HFFc6 (cell line): ENCODE results near the gene GLIS1. TPM values are rescaled to one million over a fixed set of nuclear protein-coding genes. Genes with fewer than 3 reads are reported as not detected.

Source experiments
- DNase-seq: peaks from one replicate; pipeline ENCODE4 v3.0.0-alpha.2; 2018
- H3K27ac Mint-ChIP-seq: 2 replicates; pipeline ENCODE4 v1.8.0; 2020; ENCODE audit warnings: mild to moderate bottlenecking, mixed read lengths
- H3K27me3 Mint-ChIP-seq: 2 replicates; pipeline ENCODE4 v1.8.0; 2021; ENCODE audit warnings: mild to moderate bottlenecking, moderate library complexity, mixed read lengths; ENCODE audit not compliant: insufficient read depth
- H3K36me3 Mint-ChIP-seq: 2 replicates; pipeline ENCODE4 v1.8.0; 2021; ENCODE audit warnings: low read depth, mixed read lengths
- H3K4me1 Mint-ChIP-seq: 2 replicates; pipeline ENCODE4 v1.8.0; 2020; ENCODE audit warnings: low read depth, mixed read lengths
- H3K4me3 Mint-ChIP-seq: 2 replicates; pipeline ENCODE4 v1.8.0; 2020; ENCODE audit warnings: mild to moderate bottlenecking, moderate library complexity, mixed read lengths
- H3K9me3 Mint-ChIP-seq: 2 replicates; pipeline ENCODE4 v1.8.0; 2020; ENCODE audit warnings: mild to moderate bottlenecking, mixed read lengths
- CTCF ChIP-seq: fragments of 200-600 bp; sonication (generic); IDR thresholded peaks from 2 replicates; pipeline ENCODE4 v1.5.0; 2021; ENCODE audit warnings: antibody characterized with exemption, mild to moderate bottlenecking
- total RNA-seq, 6 experiments: library from RNA; stranded (reverse); fragmentation: NEBNext Ultra II Directional; extraction: Animal tissue kit (Norgen Biotek cat#: 25700); gene quantifications; 2 replicates in 1 of 6; 3 replicates in 5 of 6; pipeline ENCODE4 v1.2.3, GENCODE V29; 2021

Gene GLIS1
- total RNA-seq, 6 experiments from 2014 or later: 1.1 to 1.9 (median 1.2) TPM

- no peak for TF ChIP-seq CTCF
- no peak overlapping the region for H3K4me3 Mint-ChIP-seq
- H3K36me3 Mint-ChIP-seq: no peaks in the 10 kb centered on the region
- H3K27ac Mint-ChIP-seq: no peak overlapping the region
- H3K4me1 Mint-ChIP-seq: no peaks in the 10 kb centered on the region
- DNase-seq: no peak
- no peaks in the 10 kb centered on the region for H3K9me3 Mint-ChIP-seq
- H3K27me3 Mint-ChIP-seq: peaks cover 11% of the 10 kb centered on the region
Observed at GRCh38 chr1:53704304-53704703, 34.7 kb downstream of the GLIS1 start.

- Mint-ChIP-seq H3K9me3 (no peaks in the 10 kb centered on the region), H3K27ac (no peak overlapping the region)
Observed at GRCh38 chr1:53703174-53703573, 35.8 kb downstream of the GLIS1 start.

DNA sequence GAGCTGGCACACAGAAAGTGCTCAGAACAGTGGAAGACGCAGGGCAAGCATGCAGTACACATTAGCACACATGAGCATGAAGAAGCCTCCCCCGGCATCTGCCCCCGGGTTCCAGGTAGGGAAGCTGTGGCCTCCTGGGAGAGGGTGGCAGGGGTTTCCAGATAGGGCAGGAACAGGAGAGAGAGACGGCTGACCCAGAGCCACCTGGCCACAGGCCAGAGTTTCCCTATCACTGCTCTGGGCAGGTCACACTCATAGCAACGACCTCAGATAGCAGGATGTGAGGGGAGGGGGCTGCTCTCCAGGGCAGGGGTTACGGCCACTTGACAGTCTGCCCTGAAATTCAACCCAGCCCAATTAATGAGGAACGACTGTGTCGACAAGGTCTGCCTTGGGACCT is 36.6 kb downstream of the GLIS1 start:
- Mint-ChIP-seq H3K4me3 (no peak overlapping the region), H3K9me3 (no peaks in the 10 kb centered on the region), H3K36me3 (no peaks in the 10 kb centered on the region), H3K27ac (no peak overlapping the region), H3K27me3 (peaks cover 11% of the 10 kb centered on the region), H3K4me1 (peaks cover 8% of the 10 kb centered on the region)
- no peak for DNase-seq
- no peak for TF ChIP-seq CTCF

More at GRCh38 chr1:53703174-53703573, 35.8 kb downstream of the GLIS1 start:
- Mint-ChIP-seq H3K4me1 (peaks cover 2% of the 10 kb centered on the region), H3K27me3 (peaks cover 11% of the 10 kb centered on the region), H3K36me3 (no peaks in the 10 kb centered on the region), H3K4me3 (no peak overlapping the region)
- no peak for DNase-seq
- TF ChIP-seq CTCF: no peak

- Mint-ChIP-seq H3K9me3 (no peaks in the 10 kb centered on the region), H3K4me1 (peaks cover 8% of the 10 kb centered on the region), H3K27me3 (peaks cover 2% of the 10 kb centered on the region), H3K36me3 (no peaks in the 10 kb centered on the region), H3K27ac (no peak overlapping the region), H3K4me3 (no peak overlapping the region)
- no peak for TF ChIP-seq CTCF
- DNase-seq: no peak
Observed at GRCh38 chr1:53700776-53701175, 38.2 kb downstream of the GLIS1 start.

- no peak for DNase-seq
- Mint-ChIP-seq H3K27ac (no peak overlapping the region), H3K9me3 (no peaks in the 10 kb centered on the region), H3K4me3 (no peak overlapping the region), H3K36me3 (no peaks in the 10 kb centered on the region), H3K27me3 (peaks cover 1% of the 10 kb centered on the region), H3K4me1 (peaks cover 8% of the 10 kb centered on the region)
- no peak for TF ChIP-seq CTCF
Observed at GRCh38 chr1:53699981-53700380, 39.0 kb downstream of the GLIS1 start.
